Neural cell (in vitro differentiated cells): Measurements from ENCODE around the gene CASZ1. TPM values are rescaled to one million over a fixed set of nuclear protein-coding genes. Genes with fewer than 3 reads are reported as not detected.

Experiments used
- H2AFZ ChIP-seq: fragments of 200-600, 300-800 bp; sonication (generic), shearing (Covaris generic); 2 replicates; pipeline ENCODE4 v1.6.0; 2014; ENCODE audit warnings: low read depth, mild to moderate bottlenecking, antibody characterized with exemption, low read length, moderate library complexity
- H3F3A ChIP-seq: fragments of 200-600 bp; shearing (Covaris generic); 2 replicates; pipeline ENCODE4 v1.6.1; 2016; ENCODE audit warnings: mild to moderate bottlenecking, moderate library complexity, mixed read lengths, antibody characterized with exemption, low read length; ENCODE audit not compliant: insufficient read depth, poor library complexity, severe bottlenecking
- H3K27ac ChIP-seq: fragments of 200-600, 300-800 bp; sonication (generic), shearing (Covaris generic); 2 replicates; pipeline ENCODE4 v1.5.1; 2014; ENCODE audit warnings: mild to moderate bottlenecking, low read length, moderate library complexity
- H3K27me3 ChIP-seq: fragments of 300-800, 200-600 bp; sonication (generic), shearing (Covaris generic); 2 replicates; pipeline ENCODE4 v1.6.0; 2014; ENCODE audit warnings: mild to moderate bottlenecking, low read depth, low read length, moderate library complexity; ENCODE audit not compliant: insufficient read depth
- H3K36me3 ChIP-seq: fragments of 300-800, 200-600 bp; sonication (generic), shearing (Covaris generic); 2 replicates; pipeline ENCODE4 v1.5.1; 2014; ENCODE audit warnings: mild to moderate bottlenecking, antibody characterized with exemption, low read length, moderate library complexity; ENCODE audit not compliant: insufficient read depth
- H3K4me2 ChIP-seq: fragments of 300-800, 200-600 bp; sonication (generic), shearing (Covaris generic); 2 replicates; pipeline ENCODE4 v1.6.0; 2014; ENCODE audit warnings: mild to moderate bottlenecking, low read length
- H3K4me3 ChIP-seq: fragments of 300-800, 200-600 bp; sonication (generic), shearing (Covaris generic); 2 replicates; pipeline ENCODE4 v1.5.1; 2014; ENCODE audit warnings: mild to moderate bottlenecking, low read length, moderate library complexity
- H3K79me2 ChIP-seq: fragments of 200-600 bp; shearing (Covaris generic); replicated peaks from 2 replicates; pipeline ENCODE4 v1.6.0; 2014; ENCODE audit warnings: mild to moderate bottlenecking, low read length, moderate library complexity; ENCODE audit not compliant: insufficient read depth
- H3K9ac ChIP-seq: fragments of 300-800, 200-600 bp; sonication (generic), shearing (Covaris generic); 2 replicates; pipeline ENCODE4 v1.6.1; 2016; ENCODE audit warnings: mild to moderate bottlenecking, low read length, mixed read lengths
- H3K9me2 ChIP-seq: fragments of 200-600 bp; shearing (Covaris generic); 2 replicates; pipeline ENCODE4 v1.6.1; 2016; ENCODE audit warnings: mild to moderate bottlenecking, low read length, mixed read lengths; ENCODE audit not compliant: insufficient read depth
- H3K9me3 ChIP-seq: fragments of 200-600, 300-800 bp; sonication (generic), shearing (Covaris generic); 2 replicates; pipeline ENCODE4 v1.6.1; 2016; ENCODE audit warnings: mild to moderate bottlenecking, mixed run types, low read length, moderate library complexity, mixed read lengths
- H4K20me1 ChIP-seq: fragments of 200-600 bp; shearing (Covaris generic); 2 replicates; pipeline ENCODE4 v1.6.1; 2016; ENCODE audit warnings: mild to moderate bottlenecking, mixed run types; ENCODE audit not compliant: insufficient read depth
- CTCF ChIP-seq: fragments of 450-650 bp; IDR thresholded peaks from 2 replicates; pipeline ENCODE4 v1.5.1; 2014; ENCODE audit warnings: antibody characterized with exemption, mild to moderate bottlenecking, moderate library complexity; ENCODE audit not compliant: poor library complexity, severe bottlenecking
- EP300 ChIP-seq: fragments of 450-650 bp; conservative IDR thresholded peaks from 2 replicates; pipeline ENCODE4 v1.6.1; 2014; ENCODE audit warnings: antibody characterized with exemption, mild to moderate bottlenecking, moderate library complexity; ENCODE audit not compliant: poor library complexity, severe bottlenecking
- EZH2 ChIP-seq: fragments of 200-600, 300-800 bp; shearing (Covaris generic), sonication (generic); IDR thresholded peaks from 2 replicates; pipeline ENCODE4 v1.6.1; 2014; ENCODE audit warnings: antibody characterized with exemption, low read length, borderline replicate concordance, mild to moderate bottlenecking; ENCODE audit not compliant: insufficient read depth, poor library complexity, severe bottlenecking
- MXI1 ChIP-seq: fragments of 450-650 bp; conservative IDR thresholded peaks from 2 replicates; pipeline ENCODE4 v1.6.1; 2014; ENCODE audit warnings: antibody characterized with exemption, mild to moderate bottlenecking; ENCODE audit not compliant: poor library complexity, severe bottlenecking
- POLR2AphosphoS5 ChIP-seq: IDR thresholded peaks from 2 replicates; pipeline ENCODE4 v1.6.1; 2012
- RAD21 ChIP-seq: fragments of 450-650 bp; conservative IDR thresholded peaks from 2 replicates; pipeline ENCODE4 v1.6.1; 2014; ENCODE audit warnings: antibody characterized with exemption, mild to moderate bottlenecking, moderate library complexity
- REST ChIP-seq: IDR thresholded peaks from 2 replicates; pipeline ENCODE4 v1.6.1; 2012; ENCODE audit warnings: borderline replicate concordance
- SMC3 ChIP-seq: fragments of 450-650 bp; conservative IDR thresholded peaks from 2 replicates; pipeline ENCODE4 v1.6.1; 2014; ENCODE audit warnings: antibody characterized with exemption, mild to moderate bottlenecking, moderate library complexity; ENCODE audit not compliant: poor library complexity
- TAF1 ChIP-seq: IDR thresholded peaks from 2 replicates; pipeline ENCODE4 v1.6.1; 2012; ENCODE audit warnings: low read depth
- polyA plus RNA-seq: library from polyadenylated mRNA; depleted of rRNA; stranded (reverse); fragments of >200 nt; gene quantifications from 2 replicates; pipeline ENCODE4 v1.2.3, GENCODE V29; 2014

The CASZ1 gene
- polyA plus RNA-seq, 1 donor from 2014 or later = 0.27 TPM

- Histone ChIP-seq H3F3A (no peaks in the 10 kb centered on the region), H3K79me2 (no peaks in the 10 kb centered on the region), H2AFZ (no peak overlapping the region), H3K4me2 (no peak overlapping the region), H3K9me2 (no peaks in the 10 kb centered on the region), H3K9ac (no peak overlapping the region), H3K27me3 (no peaks in the 10 kb centered on the region), H3K27ac (no peak overlapping the region), H3K9me3 (no peaks in the 10 kb centered on the region), H4K20me1 (no peaks in the 10 kb centered on the region), H3K4me3 (no peak overlapping the region), H3K36me3 (no peaks in the 10 kb centered on the region)
- TF ChIP-seq CTCF (no peak), EZH2 (no peak), REST (no peak), TAF1 (no peak), MXI1 (no peak), EP300 (no peak), RAD21 (no peak), SMC3 (no peak), POLR2AphosphoS5 (no peak)
These were observed 12.0 kb upstream of the CASZ1 start for GRCh38 chr1:10808441-10808840.

- H3K9ac ChIP-seq = no peak overlapping the region
- H2AFZ ChIP-seq = no peak overlapping the region
- no peak overlapping the region for H3K27ac ChIP-seq
- H3K4me2 ChIP-seq = no peak overlapping the region
- no peaks in the 10 kb centered on the region for H3K36me3 ChIP-seq
- H3F3A ChIP-seq = no peaks in the 10 kb centered on the region
- H3K79me2 ChIP-seq = no peaks in the 10 kb centered on the region
- H3K4me3 ChIP-seq = no peak overlapping the region
- H3K9me3 ChIP-seq = no peaks in the 10 kb centered on the region
- TF ChIP-seq EP300 (no peak), REST (no peak), SMC3 (no peak), EZH2 (no peak), MXI1 (no peak), TAF1 (no peak), CTCF (no peak), RAD21 (no peak), POLR2AphosphoS5 (no peak)
- H3K9me2 ChIP-seq = no peaks in the 10 kb centered on the region
- H3K27me3 ChIP-seq = no peaks in the 10 kb centered on the region
- no peaks in the 10 kb centered on the region for H4K20me1 ChIP-seq
These were observed 10.5 kb upstream of the CASZ1 start for GRCh38 chr1:10806966-10807365.
